H54 (cell line): ENCODE data around the gene AKR7A2.

Experiments used
- DNase-seq: peaks from one replicate; pipeline ENCODE4 v3.0.0; 2011; ENCODE audit warnings: low spot score, mixed read lengths; ENCODE audit not compliant: insufficient read length
- FAIRE-seq: peaks from 3 replicates; lab custom pipeline; 2011; peaks lifted over from hg19 to GRCh38; lab: Jason Lieb, UNC
- POLR2A ChIP-seq: IDR thresholded peaks from 2 replicates; pipeline ENCODE4 v1.6.1; 2011; ENCODE audit warnings: low read depth, mild to moderate bottlenecking, low read length

Gene AKR7A2

DNA sequence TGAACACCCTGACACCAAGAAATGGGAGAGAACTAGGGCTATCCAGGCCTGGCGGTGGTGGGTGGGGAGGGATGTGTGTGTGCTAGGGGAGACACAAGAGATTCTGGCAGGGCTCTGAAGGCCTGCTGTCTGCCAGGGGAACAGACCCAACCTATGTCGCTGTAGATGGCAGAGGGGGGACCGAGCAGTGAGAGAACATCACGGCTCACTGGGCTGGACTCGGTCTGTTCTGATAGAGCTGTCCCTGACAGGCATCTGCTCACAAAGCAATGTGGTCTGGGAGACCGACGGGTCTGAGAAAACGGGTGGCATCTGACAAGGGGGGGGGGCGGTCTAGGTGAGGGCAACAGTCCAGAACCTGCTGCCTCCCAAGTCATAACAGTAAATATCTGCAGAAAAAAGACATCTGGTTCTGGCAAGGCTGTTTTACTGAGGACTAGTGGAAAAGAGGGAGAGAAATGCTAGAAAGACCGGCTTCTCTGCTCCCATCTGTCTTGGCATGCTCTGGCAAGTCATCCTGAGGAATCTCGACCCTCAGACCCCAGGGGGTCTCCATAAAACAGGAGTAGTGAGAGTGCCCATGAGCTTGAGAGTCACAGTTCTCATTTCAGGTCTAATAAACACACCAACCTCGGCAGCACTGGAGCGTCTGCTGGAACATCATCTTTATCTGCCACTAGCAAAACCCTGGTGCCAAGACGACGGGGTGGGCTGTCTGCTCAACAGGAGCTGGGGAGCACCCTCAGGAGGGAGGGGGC is 36.7 kb upstream of the AKR7A2 start:
- FAIRE-seq (no peak), DNase-seq (no peak)

DNA sequence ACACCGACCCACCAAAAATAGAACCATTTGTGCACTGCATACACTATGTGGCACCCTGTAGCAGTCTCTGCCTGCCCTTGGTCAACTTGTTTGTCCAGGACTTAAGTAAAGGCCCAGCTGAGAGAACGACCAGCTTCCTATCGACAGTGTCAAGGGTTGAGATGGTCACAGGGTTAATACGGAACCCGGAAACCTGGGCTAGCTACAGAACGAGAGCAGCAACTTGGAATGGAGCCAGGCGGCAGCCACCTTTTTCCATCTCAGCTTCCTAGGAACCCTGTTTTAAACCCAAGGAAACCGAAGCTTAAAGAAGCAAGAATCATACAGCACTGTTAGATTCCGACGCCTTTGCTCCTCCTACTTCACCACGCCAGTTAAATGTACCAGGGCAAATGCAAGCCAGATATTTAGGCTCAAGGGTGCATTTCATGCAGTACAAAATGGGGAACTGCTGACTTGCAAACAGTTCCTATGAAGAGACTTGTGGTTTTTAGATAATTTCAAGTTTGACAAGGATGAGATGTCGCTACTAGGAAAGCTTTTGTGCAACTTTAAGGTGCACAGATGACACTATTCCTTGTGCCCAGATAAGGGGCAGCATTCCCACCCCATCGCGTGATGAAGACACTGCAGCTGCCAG is 35.7 kb upstream of the AKR7A2 start:
- TF ChIP-seq POLR2A = no peak
- no peak for DNase-seq
- no peak for FAIRE-seq

More for the DNA sequence above, 36.7 kb upstream of the AKR7A2 start:
- no peak for TF ChIP-seq POLR2A

GRCh38 chr1:19346026-19346425 is 34.1 kb upstream of the AKR7A2 start:
- DNase-seq = no peak
- FAIRE-seq = no peak

DNA sequence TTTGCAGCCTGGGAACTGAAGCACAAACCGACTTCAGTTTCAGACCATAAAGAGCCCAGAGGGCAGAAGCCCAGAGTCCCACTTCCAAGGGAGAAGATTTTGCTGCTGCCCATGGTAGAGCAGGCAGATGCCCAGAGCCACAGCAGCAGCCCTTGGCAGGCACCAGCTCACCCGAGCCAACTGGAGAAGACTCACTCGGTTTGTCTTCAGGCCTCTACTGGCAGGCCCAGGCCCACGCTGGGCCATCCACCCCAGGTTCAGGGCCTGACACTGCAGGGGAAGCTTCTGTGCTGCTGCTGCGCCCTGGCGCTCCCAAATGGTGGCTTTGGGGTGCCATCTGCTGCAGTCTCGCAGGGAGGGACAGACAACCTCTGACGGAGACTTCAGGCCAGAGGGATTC is 33.4 kb upstream of the AKR7A2 start:
- no peak for FAIRE-seq

More at GRCh38 chr1:19346026-19346425, 34.1 kb upstream of the AKR7A2 start:
- TF ChIP-seq POLR2A = no peak

DNA sequence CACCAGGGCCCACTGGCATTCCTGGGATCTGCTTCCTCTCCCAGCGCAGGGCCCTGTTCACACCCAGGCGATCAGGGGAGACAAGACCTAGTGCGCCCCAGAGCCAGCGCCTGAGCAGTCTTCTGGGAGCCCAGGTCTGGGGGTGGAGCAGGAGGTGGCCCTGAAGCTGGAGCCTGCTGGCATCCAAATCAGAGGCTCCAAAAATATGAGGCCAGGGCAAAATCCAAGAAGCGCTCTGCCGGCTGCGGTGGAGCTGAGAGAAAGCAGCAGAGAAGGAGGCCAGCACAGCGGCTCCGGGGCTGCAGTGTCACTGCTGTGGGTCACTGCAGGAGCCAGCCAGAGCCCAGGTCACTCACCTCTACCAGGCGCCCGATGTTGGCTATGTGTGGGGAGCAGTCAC is 32.9 kb upstream of the AKR7A2 start:
- FAIRE-seq = no peak
- no peak for TF ChIP-seq POLR2A
- no peak for DNase-seq

More for the DNA sequence above, 33.4 kb upstream of the AKR7A2 start:
- DNase-seq = no peak
- no peak for TF ChIP-seq POLR2A

DNA sequence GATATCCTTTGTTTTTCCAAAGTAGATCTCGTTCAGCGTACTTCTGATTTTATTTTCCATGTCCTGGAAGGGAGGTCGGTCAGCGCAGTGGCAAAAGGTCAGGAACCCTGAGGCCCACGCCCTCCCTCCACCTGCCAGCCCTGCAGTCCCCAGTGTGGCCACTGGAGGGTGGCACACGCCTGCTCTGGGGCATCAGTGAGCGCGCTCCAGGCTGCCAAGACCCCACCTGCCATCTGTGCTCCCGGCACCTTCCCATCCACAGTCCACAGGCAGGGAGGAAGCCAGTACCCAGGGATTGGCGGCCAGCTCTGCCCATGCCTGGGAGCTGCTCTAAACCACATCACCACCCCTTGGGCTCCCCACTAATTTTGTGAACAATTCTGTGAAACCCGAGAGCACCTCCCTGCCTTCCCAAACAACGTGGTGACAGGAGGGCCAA is 32.4 kb upstream of the AKR7A2 start:
- FAIRE-seq (no peak), DNase-seq (peak; percentile 40)
- TF ChIP-seq POLR2A = no peak

- FAIRE-seq (no peak), DNase-seq (no peak)
- no peak for TF ChIP-seq POLR2A
These were observed 31.8 kb upstream of the AKR7A2 start for GRCh38 chr1:19343617-19344350.

GRCh38 chr1:19342894-19343616 is 31.1 kb upstream of the AKR7A2 start:
- no peak for DNase-seq
- no peak for FAIRE-seq
- TF ChIP-seq POLR2A = no peak

DNA sequence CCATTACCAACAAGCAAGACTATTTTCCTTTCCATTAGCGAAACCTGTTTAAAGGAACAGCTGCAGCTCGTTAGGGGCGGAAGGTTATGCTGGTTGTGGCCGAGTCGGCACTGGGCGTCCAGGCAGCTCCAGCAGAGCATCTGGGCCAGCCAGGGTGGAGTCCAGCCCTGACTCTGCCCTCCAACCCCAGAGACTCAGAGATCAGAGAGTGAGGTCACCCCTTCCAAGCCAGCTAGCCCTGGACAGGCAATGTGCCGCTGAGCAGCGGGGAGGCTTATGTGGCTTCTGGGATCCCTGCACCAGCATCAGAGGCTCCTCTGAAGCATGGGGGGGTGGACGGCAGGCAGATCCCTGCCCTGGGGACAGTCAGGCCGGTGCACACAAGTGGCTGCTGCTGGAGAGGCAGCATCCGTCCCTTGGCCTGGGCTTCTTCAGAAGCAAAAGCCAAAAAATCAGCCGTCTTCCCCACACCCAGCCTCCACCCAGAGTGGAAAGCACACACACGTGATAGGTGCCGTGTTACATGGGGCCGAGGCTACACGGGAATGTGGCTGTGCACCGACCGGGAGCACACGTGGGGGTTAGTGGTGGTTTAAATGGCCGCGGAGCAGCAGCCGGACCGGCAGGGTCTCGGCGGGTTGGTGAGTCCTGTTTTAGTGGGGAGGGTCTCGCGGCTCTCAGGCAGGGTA is 30.3 kb upstream of the AKR7A2 start:
- DNase-seq (no peak), FAIRE-seq (no peak)
- TF ChIP-seq POLR2A = no peak

GRCh38 chr1:19341201-19342061 is 29.5 kb upstream of the AKR7A2 start:
- peak; percentile 53 for FAIRE-seq
- DNase-seq = peak; percentile 76
- TF ChIP-seq POLR2A = no peak

DNA sequence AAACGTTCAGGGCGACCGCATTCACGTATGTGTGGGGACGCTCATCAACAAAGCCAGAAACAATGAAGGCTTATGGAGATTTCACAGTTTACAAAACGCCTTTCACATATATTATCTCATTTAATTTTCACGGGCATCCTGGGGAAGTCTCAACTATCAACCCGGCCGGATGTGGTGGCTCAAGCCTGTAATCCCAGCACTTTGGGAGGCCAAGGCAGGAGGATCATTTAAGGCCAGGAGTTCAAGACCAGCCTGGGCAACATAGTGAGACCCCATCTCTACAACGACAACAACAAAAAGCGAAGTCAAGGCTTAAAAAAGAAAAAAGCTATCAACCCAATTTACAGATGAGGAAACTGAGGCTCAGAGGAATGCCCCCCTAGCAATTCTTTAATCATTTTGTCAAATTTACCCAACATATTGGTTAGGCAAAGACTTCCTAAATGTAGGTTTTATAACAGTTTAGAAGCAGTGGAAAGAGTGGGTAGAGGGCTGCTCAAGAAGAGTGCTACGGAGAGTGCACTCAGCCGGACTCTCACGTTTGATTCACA is 28.5 kb upstream of the AKR7A2 start:
- FAIRE-seq (no peak), DNase-seq (no peak)
- no peak for TF ChIP-seq POLR2A

- DNase-seq (no peak), FAIRE-seq (no peak)
- TF ChIP-seq POLR2A = no peak
These were observed 27.4 kb upstream of the AKR7A2 start for GRCh38 chr1:19339214-19339861.
